Mucosa of stomach (tissue), 1 donor: ENCODE data around the gene ZNF283.

Experiments used
- H3K27me3 ChIP-seq: one replicate; pipeline ENCODE4 v1.7.0; 2013; ENCODE audit warnings: mild to moderate bottlenecking, low read length; ENCODE audit not compliant: control insufficient read depth, insufficient read depth
- H3K36me3 ChIP-seq: one replicate; pipeline ENCODE4 v1.7.0; 2013; ENCODE audit warnings: low read length; ENCODE audit not compliant: control insufficient read depth, insufficient read depth
- H3K4me1 ChIP-seq: one replicate; pipeline ENCODE4 v1.7.0; 2013; ENCODE audit warnings: mild to moderate bottlenecking, low read length; ENCODE audit not compliant: control insufficient read depth, insufficient read depth
- H3K4me3 ChIP-seq: one replicate; pipeline ENCODE4 v1.7.0; 2013; ENCODE audit warnings: low read length
- H3K9ac ChIP-seq: one replicate; pipeline ENCODE4 v1.7.0; 2013; ENCODE audit warnings: mild to moderate bottlenecking, low read length, moderate library complexity
- H3K9me3 ChIP-seq: one replicate; pipeline ENCODE4 v1.7.0; 2013; ENCODE audit warnings: mild to moderate bottlenecking, low read length, moderate library complexity; ENCODE audit not compliant: control insufficient read depth
- donor health status: Pancreatic carcinoma.

ZNF283 gene

DNA sequence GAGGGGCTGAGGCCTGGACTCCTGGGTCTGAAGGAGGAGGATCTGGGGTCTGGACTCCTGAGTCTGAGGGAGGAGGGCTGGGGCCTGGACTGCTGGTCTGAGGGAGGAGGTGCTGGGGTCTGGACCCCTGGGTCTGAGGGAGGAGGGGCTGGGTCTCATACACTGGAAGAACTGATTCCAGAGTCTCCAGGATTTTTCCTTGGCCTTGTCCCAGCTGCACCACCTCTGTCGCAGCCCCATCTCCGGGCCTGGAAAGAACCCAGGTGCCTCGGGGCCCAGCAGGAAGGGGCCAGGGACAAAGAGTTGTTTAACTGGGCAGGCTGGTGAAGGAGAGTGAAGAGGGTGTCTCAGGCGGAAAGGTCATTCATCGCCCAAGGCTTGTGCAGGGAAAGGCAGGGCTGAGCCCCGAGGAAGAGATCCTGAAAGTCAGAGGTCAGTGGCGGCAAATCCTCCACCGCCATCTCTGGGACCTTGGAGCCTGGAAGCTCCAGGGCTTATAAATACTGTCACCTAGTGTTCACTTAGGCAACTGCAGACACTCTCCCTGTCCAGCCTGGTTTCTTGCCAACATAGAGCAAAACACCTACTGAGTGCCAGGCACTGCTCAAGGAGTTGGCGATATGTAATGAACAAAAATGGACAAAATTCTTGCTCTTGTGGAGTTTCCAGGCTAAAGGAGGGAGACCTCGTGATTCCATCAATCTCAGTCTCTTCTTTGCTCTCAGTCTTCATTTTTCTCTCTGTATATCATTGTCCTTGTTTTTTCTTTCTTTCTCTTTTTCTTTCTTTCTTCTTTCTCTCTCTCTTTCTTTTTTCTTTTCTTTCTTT lies 41.9 kb upstream of the ZNF283 start:
- peak overlapping the region; percentile 74 for H3K9ac ChIP-seq
- H3K36me3 ChIP-seq, result no peaks in the 10 kb centered on the region
- peak overlapping the region; percentile 17 for H3K4me3 ChIP-seq
- H3K4me1 ChIP-seq, result peaks cover 46% of the 10 kb centered on the region
- no peaks in the 10 kb centered on the region for H3K9me3 ChIP-seq
- H3K27me3 ChIP-seq, result no peaks in the 10 kb centered on the region

DNA sequence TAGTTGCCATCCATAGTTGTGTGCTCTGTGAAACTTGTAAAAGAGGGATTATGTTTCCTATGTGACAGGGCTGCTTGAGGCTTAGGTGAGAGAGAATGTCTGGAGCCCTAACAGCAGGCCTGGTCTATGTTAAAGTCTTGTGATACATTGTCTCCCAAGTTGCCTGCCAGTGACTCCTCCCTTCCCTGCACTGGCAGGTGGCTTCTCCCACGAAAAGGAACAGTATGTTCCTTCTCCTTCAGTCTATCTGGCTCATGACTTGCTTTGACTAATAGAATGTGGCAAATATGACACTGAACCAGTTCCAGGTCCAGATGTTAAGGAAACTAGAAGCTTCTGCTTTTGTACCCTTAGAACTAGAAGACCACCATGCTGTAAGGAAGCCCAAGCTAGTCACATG lies 40.5 kb upstream of the ZNF283 start:
- no peaks in the 10 kb centered on the region for H3K36me3 ChIP-seq
- H3K9ac ChIP-seq, result no peak overlapping the region
- H3K4me3 ChIP-seq, result no peak overlapping the region
- H3K27me3 ChIP-seq, result no peaks in the 10 kb centered on the region
- no peaks in the 10 kb centered on the region for H3K9me3 ChIP-seq
- peaks cover 34% of the 10 kb centered on the region for H3K4me1 ChIP-seq

DNA sequence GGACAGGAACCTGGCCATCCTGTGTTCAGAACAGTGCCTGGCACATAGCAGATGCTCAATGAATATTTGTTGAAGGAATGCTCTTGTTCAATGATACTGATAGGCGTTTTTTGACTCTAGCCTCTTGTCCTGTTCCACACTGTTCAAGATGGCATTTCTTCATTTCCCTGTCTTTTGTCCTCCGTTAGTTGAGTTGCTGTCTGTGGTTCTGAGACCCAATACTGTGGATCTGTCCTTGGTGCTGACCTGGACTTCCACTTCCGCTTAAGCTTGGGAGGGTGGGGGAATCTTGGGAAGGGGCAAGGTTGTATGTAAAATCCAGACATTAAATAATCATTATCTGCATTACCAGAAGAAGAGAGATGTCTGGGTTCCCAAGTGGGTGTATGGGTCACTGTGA lies 38.1 kb upstream of the ZNF283 start:
- Histone ChIP-seq H3K27me3 (no peaks in the 10 kb centered on the region), H3K4me3 (no peak overlapping the region), H3K9me3 (no peaks in the 10 kb centered on the region), H3K4me1 (peaks cover 13% of the 10 kb centered on the region), H3K9ac (no peak overlapping the region), H3K36me3 (no peaks in the 10 kb centered on the region)

DNA sequence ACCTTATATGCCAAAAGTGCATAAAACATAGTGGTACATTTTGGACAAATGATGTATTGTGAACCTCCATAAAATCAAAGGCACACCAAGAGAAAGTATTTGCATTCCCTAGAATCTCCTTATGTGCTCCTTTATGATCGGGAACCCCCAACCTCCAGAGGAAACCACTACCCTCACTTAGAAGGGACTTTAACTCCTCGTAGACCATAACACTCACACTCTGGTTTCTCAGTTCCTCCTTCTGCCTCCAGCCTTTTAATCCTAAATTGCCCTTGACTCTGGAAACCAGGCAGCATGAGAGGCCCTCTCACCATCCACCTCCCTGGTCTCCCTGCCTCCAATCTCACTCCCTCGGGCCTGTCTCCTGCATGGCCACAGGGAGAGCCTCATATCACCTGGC lies 36.5 kb upstream of the ZNF283 start:
- Histone ChIP-seq H3K4me1 (no peaks in the 10 kb centered on the region), H3K9ac (no peak overlapping the region), H3K9me3 (no peaks in the 10 kb centered on the region), H3K36me3 (no peaks in the 10 kb centered on the region), H3K27me3 (no peaks in the 10 kb centered on the region), H3K4me3 (no peak overlapping the region)

DNA sequence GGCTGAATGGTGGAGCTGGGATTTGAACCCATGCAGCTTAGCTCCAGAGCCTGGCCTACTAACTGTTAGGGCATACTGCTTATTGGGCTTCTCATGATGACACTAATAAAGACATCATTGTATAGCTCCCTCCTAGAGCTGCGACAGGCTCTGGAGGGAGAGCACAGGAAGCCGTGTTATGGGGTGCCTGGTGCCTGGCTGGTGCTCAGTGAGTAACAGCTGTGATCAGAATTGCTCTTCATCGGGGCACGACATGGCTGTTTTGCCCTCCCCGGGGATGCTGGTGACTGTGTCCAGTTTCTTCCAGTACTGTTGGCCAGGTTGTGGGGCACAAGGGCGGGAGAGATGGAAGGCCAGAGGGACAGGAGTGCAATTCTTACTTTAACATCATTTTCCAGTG lies 30.0 kb upstream of the ZNF283 start:
- Histone ChIP-seq H3K36me3 (no peaks in the 10 kb centered on the region), H3K27me3 (peaks cover 4% of the 10 kb centered on the region), H3K9ac (no peak overlapping the region), H3K9me3 (no peaks in the 10 kb centered on the region), H3K4me3 (no peak overlapping the region), H3K4me1 (peaks cover 12% of the 10 kb centered on the region)

DNA sequence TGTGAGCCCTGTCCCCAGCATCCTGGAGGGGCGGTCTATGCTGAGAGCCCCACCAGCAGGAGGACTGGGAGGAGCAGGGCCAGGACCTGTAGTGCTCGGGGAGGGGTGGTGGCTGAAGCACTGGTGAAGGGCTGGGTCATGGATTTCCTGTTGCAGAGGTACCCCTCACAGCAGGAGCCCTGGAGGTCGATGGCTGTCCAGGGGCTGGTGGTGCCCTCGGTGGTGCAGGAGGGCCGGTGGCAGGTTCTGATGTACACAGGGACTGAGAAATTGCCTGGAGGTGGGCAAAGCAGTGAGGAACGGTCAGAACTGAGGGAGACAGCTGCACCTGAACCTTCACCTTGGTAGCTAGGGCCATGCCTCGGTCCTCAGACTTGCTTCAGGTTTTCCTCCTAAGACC lies 29.6 kb upstream of the ZNF283 start:
- Histone ChIP-seq H3K9ac (no peak overlapping the region), H3K4me1 (peaks cover 12% of the 10 kb centered on the region), H3K9me3 (no peaks in the 10 kb centered on the region), H3K27me3 (peaks cover 4% of the 10 kb centered on the region), H3K36me3 (no peaks in the 10 kb centered on the region), H3K4me3 (no peak overlapping the region)

DNA sequence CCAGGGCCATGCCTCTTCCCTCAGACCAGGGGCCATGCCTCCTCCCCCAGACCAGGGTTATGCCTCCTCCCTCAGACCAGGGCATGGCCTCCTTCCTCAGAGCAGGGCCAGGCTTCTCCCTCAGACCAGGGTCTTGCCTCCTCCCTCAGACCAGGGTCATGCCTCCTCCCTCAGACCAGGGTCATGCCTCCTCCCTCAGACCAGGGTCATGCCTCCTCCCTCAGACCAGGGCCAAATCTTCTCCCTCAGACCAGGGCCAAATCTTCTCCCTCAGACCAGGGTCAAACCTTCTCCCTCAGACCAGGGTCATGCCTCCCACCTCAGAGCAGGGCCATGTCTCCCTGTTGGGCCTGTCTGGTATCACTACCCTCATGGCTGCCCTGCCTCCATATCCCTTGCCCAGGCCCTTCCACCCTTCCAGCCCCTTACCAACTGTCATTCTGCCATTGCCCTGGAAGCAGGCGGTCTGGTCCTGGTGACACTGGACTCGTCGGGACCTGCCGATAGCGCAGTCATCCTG lies 29.0 kb upstream of the ZNF283 start:
- H3K9ac ChIP-seq, result peak overlapping the region; percentile 51
- H3K4me3 ChIP-seq, result peak overlapping the region; percentile 76

DNA sequence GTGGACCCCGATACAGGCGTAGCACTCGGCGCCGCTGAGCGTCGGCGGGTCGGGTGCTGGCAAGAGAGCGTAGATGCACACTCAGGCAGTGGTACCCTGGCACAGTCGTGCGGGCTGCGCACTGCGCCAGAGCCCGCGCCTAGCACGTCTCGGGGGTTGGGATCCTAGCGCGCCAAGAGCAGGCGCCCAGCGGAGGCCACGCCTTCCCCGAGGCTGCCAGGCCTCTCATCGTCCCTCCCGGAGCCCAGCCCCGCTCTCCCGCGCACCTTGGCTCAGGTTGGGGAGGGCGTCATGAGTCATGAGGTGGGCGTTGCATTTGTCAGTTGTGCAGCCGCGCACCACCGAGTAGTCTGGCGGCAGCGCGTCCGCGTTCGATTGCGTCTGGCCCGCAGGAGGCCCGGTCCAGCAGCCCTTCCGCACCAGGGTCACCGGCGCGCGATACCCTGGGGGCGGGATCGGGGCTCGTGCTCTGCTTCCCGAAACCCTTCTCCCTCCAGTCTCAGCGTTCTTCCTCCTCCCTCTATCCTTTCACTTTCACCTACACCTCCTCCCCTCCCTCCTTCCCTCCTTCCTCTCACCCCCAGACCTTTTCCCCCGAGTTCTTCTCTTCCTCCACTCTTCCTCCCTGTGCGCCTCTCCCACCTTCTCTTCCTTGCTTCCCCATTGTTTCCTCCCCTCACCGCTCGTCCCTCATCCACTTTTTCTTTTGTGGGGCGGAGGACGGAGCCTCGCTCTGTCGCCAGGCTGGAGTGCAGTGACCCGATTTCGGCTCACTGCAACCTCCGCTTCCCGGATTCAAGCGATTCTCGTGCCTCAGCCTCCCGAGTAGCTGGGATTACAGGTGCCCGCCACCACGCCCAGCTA lies 28.3 kb upstream of the ZNF283 start:
- Histone ChIP-seq H3K27me3 (peaks cover 4% of the 10 kb centered on the region), H3K9ac (peak overlapping the region; percentile 51), H3K36me3 (no peaks in the 10 kb centered on the region), H3K4me1 (peaks cover 12% of the 10 kb centered on the region), H3K4me3 (peak overlapping the region; percentile 76), H3K9me3 (no peaks in the 10 kb centered on the region)

More for the DNA sequence above, 29.0 kb upstream of the ZNF283 start:
- H3K27me3 ChIP-seq, result peaks cover 4% of the 10 kb centered on the region
- H3K9me3 ChIP-seq, result no peaks in the 10 kb centered on the region
- H3K4me1 ChIP-seq, result peaks cover 12% of the 10 kb centered on the region
- H3K36me3 ChIP-seq, result no peaks in the 10 kb centered on the region

DNA sequence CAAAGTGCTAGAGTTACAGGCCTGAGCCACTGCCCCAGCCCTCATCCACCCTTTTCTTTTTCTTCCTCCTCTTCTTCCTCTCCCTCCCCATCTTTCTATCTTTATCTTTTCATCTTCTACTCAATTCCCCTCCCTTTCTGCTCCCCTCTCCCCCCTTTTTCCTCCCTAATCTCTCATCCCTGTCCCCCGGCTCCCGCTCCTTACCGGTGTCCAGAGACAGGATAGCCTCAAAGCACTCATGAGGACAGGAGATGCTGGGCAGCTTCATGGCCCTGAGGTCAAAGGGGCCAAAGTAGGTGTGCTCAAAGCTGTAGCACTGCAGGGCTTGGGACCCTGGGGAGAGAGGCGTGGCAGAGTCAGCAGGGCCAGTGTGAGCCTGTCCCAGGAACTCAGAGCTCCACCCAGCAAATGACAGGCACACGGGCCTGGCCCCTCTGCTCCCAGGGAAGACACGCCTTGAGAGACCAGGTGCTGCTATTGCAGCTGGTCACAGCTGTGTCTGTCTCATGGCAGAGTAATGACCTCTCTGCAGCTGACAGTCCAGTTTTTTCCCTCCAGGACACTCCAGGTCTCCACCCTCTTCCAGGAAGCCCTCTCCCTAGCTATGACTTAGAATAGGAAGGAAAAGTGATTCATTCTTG lies 27.5 kb upstream of the ZNF283 start:
- Histone ChIP-seq H3K9ac (no peak overlapping the region), H3K4me1 (peaks cover 12% of the 10 kb centered on the region), H3K4me3 (no peak overlapping the region)

DNA sequence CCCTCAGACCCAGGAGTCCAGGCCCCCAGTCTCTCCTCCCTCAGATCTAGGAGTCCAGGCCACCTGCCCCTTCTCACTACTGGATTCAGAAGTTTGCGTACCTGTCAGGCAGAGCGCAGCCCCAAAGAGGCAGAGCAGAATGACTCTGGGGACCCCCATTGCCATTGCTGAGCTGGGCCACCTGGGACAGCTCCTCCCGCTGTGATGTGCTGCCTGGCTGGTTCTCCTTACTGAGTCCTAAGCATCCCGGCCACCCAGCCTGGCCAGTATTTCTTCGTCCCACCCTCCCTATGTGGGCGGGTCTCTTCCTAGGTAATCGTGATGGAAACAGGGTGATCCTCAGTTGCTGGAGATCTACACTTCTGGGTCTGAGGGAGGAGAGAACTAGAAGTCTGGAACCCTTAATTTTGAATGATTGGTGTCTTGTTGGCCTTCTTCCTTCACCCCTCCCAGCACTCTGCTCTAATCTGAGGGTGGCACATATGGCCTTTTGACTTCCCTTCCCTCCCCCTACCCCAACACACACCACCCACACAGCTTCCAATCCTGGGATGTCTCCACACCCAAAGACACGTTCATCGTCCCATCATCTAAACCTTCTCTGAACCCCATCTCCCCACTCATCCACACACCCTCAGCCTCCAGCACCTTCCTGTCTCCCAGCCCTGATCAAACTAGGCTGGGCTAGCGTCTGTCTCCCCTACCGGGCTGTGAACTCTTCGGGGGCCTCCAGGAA lies 24.7 kb upstream of the ZNF283 start, which contains the start of gene LYPD5:
Gene LYPD5, minus strand, starts transcription at position 232 of the 736 bp plus-strand sequence. Its CDS starts 67 bp downstream, at position 165.
- peaks cover 4% of the 10 kb centered on the region for H3K27me3 ChIP-seq
- no peaks in the 10 kb centered on the region for H3K9me3 ChIP-seq
- no peaks in the 10 kb centered on the region for H3K36me3 ChIP-seq
- no peak within 1 kb of the TSS for H3K9ac ChIP-seq
- H3K4me1 ChIP-seq, result peaks cover 12% of the 10 kb centered on the region
- H3K4me3 ChIP-seq, result no peak within 1 kb of the TSS

More for the DNA sequence above, 27.5 kb upstream of the ZNF283 start:
- H3K9me3 ChIP-seq, result no peaks in the 10 kb centered on the region
- peaks cover 4% of the 10 kb centered on the region for H3K27me3 ChIP-seq
- no peaks in the 10 kb centered on the region for H3K36me3 ChIP-seq

DNA sequence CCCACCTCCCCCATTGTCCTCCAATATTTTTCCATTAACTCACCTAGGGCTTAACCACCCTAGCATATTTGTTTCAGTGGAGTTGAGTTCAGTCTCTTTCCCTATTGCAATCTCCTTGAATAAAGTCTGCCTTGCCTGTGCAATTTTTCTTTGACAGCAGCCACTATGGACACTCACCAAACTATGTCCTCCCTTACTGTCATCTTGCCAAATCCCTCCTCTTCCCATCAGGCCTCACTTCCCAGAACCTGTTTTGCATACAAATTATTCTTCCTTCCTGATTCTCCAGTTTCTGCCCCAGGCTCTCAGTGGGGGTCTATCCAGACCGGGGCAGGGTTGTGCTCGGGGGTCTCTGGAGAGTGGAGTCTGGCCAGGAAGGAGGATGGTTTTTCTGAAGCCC lies 22.7 kb upstream of the ZNF283 start:
- Histone ChIP-seq H3K4me3 (no peak overlapping the region), H3K4me1 (peaks cover 4% of the 10 kb centered on the region), H3K36me3 (no peaks in the 10 kb centered on the region), H3K9me3 (no peaks in the 10 kb centered on the region), H3K9ac (no peak overlapping the region), H3K27me3 (peaks cover 3% of the 10 kb centered on the region)
